ENCODE measurements around the gene EFCAB6.

Gene EFCAB6

GRCh38 chr22:43516996-43517635, 295.0 kb downstream of the EFCAB6 start:
- TF ChIP-seq, protein P1, sequence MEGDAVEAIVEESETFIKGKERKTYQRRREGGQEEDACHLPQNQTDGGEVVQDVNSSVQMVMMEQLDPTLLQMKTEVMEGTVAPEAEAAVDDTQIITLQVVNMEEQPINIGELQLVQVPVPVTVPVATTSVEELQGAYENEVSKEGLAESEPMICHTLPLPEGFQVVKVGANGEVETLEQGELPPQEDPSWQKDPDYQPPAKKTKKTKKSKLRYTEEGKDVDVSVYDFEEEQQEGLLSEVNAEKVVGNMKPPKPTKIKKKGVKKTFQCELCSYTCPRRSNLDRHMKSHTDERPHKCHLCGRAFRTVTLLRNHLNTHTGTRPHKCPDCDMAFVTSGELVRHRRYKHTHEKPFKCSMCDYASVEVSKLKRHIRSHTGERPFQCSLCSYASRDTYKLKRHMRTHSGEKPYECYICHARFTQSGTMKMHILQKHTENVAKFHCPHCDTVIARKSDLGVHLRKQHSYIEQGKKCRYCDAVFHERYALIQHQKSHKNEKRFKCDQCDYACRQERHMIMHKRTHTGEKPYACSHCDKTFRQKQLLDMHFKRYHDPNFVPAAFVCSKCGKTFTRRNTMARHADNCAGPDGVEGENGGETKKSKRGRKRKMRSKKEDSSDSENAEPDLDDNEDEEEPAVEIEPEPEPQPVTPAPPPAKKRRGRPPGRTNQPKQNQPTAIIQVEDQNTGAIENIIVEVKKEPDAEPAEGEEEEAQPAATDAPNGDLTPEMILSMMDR (IDR thresholded peaks at IDR 0.05; ENCODE audit: control insufficient read depth, insufficient read depth, low read depth, low read length, missing control alignments): no peak
- H3K4me3 ChIP-seq (ENCODE audit: control insufficient read depth, low read depth, low read length): no peak overlapping the region
- DNase-seq (ENCODE audit: low read depth): no peak

- no peak for DNase-seq (ENCODE audit: low read depth)
- H3K4me3 ChIP-seq (ENCODE audit: control insufficient read depth, low read depth, low read length): no peak overlapping the region
- TF ChIP-seq, protein P1 (IDR thresholded peaks at IDR 0.05; ENCODE audit: control insufficient read depth, insufficient read depth, low read depth, low read length, missing control alignments): no peak
Measured at GRCh38 chr22:43516386-43516785, 295.7 kb downstream of the EFCAB6 start.

GRCh38 chr22:43515902-43516301, 296.2 kb downstream of the EFCAB6 start:
- no peak for DNase-seq (ENCODE audit: low read depth)
- H3K4me3 ChIP-seq (ENCODE audit: control insufficient read depth, low read depth, low read length): no peak overlapping the region
- TF ChIP-seq, protein P1 (IDR thresholded peaks at IDR 0.05; ENCODE audit: control insufficient read depth, insufficient read depth, low read depth, low read length, missing control alignments): no peak

- no peak for DNase-seq (ENCODE audit: low read depth)
- H3K4me3 ChIP-seq (ENCODE audit: control insufficient read depth, low read depth, low read length): no peak overlapping the region
- TF ChIP-seq, protein P1 (IDR thresholded peaks at IDR 0.05; ENCODE audit: control insufficient read depth, insufficient read depth, low read depth, low read length, missing control alignments): no peak
Measured at GRCh38 chr22:43515411-43515810, 296.7 kb downstream of the EFCAB6 start.

- TF ChIP-seq, protein P1 (IDR thresholded peaks at IDR 0.05; ENCODE audit: control insufficient read depth, insufficient read depth, low read depth, low read length, missing control alignments): no peak
- H3K4me3 ChIP-seq (ENCODE audit: control insufficient read depth, low read depth, low read length): no peak overlapping the region
- no peak for DNase-seq (ENCODE audit: low read depth)
Measured at GRCh38 chr22:43514476-43515157, 297.5 kb downstream of the EFCAB6 start.

DNA sequence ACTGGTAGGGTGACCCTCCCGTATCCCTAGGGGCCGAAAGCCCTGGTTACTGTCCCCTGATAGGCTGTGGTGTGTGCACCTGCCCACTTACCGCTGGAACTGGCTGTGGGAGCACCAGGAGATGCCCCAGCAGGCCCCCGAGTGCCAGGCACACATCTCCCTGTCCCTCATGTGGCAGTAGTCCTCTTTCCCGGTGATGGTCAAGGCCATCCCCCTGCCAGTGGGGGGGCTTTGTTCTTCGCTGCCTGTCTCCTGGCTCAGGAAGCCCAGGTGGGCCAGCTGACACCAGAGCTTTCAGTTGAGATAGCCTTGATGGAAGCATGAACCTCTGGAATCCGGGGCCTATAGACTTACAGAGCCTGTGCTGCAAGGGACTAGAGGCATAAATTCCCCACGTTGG, 299.8 kb downstream of the EFCAB6 start:
- TF ChIP-seq, protein P1 (IDR thresholded peaks at IDR 0.05; ENCODE audit: control insufficient read depth, insufficient read depth, low read depth, low read length, missing control alignments): no peak
- no peak for DNase-seq (ENCODE audit: low read depth)
- H3K4me3 ChIP-seq (ENCODE audit: control insufficient read depth, low read depth, low read length): no peak overlapping the region
